Stomach smooth muscle (tissue), 2 donors: ENCODE measurements around the gene BRINP3.
"Not testable (repeated sequence)": the region's sequence is repeated elsewhere in the genome, so short reads cannot be mapped to it uniquely, and the experiment has no call there.

Source experiments
- H3K27ac ChIP-seq: one replicate; pipeline ENCODE4 v1.7.0; 2013; ENCODE audit warnings: mild to moderate bottlenecking, low read length, inconsistent platforms
- H3K27me3 ChIP-seq, 2 donors: one replicate each; pipeline ENCODE4 v1.7.0; 2013; ENCODE audit warnings: low read length in 2 of 2; ENCODE audit not compliant: insufficient read depth in 2 of 2, control insufficient read depth in 1 of 2
- H3K36me3 ChIP-seq, 2 donors: one replicate each; pipeline ENCODE4 v1.7.0; 2013; ENCODE audit warnings: low read length in 2 of 2; ENCODE audit not compliant: control insufficient read depth in 2 of 2, insufficient read depth in 2 of 2
- H3K4me1 ChIP-seq: one replicate; pipeline ENCODE4 v1.7.0; 2013; ENCODE audit warnings: low read length; ENCODE audit not compliant: control insufficient read depth, insufficient read depth
- H3K4me3 ChIP-seq, 2 donors: one replicate each; pipeline ENCODE4 v1.7.0; 2013; ENCODE audit warnings: low read length in 2 of 2
- H3K9ac ChIP-seq, 2 donors: one replicate each; pipeline ENCODE4 v1.7.0; 2013; ENCODE audit warnings: low read length in 2 of 2, mild to moderate bottlenecking in 1 of 2
- H3K9me3 ChIP-seq, 2 donors: one replicate each; pipeline ENCODE4 v1.7.0; 2013; ENCODE audit warnings: low read length in 2 of 2; ENCODE audit not compliant: control insufficient read depth in 2 of 2
- donor health status: healthy.
- donor health status: Pancreatic carcinoma.

The BRINP3 gene

DNA sequence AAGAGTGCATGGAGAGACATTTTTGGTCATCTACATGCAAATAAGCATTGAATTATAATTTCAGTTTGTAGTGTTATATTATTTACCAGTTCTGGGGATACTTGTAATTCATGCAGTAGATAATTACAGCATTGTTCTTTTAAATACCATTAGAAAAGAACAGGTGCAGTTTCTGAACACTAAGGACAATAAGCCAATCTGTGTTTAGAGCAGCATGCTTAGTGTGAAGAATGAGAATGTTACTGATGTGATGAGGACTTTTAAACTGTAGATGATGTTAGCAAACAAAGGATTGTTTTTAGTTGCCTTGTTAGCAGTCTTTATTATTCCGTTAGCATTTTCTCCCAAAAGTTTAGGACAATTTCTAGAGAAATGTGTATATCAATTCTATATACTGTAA is 348.3 kb downstream of the BRINP3 start:
- no peak overlapping the region for H3K4me3 ChIP-seq
- H3K9ac ChIP-seq: no peak overlapping the region
- no peak overlapping the region for H3K27ac ChIP-seq
- H3K27me3 ChIP-seq: no peaks in the 10 kb centered on the region
- no peaks in the 10 kb centered on the region for H3K4me1 ChIP-seq
- no peaks in the 10 kb centered on the region for H3K36me3 ChIP-seq
- no peaks in the 10 kb centered on the region for H3K9me3 ChIP-seq

- H3K27ac ChIP-seq: no peak overlapping the region
- H3K36me3 ChIP-seq: no peaks in the 10 kb centered on the region
- H3K27me3 ChIP-seq: no peaks in the 10 kb centered on the region
- H3K9me3 ChIP-seq: no peaks in the 10 kb centered on the region
- no peaks in the 10 kb centered on the region for H3K4me1 ChIP-seq
- no peak overlapping the region for H3K4me3 ChIP-seq
- no peak overlapping the region for H3K9ac ChIP-seq
Measured at GRCh38 chr1:190126728-190127127, 350.9 kb downstream of the BRINP3 start.

GRCh38 chr1:190124068-190124467 is 353.6 kb downstream of the BRINP3 start:
- Histone ChIP-seq H3K36me3 (no peaks in the 10 kb centered on the region), H3K4me1 (no peaks in the 10 kb centered on the region), H3K27ac (no peak overlapping the region), H3K9me3 (no peaks in the 10 kb centered on the region), H3K4me3 (no peak overlapping the region), H3K9ac (no peak overlapping the region), H3K27me3 (no peaks in the 10 kb centered on the region)

GRCh38 chr1:190120564-190120963 is 357.1 kb downstream of the BRINP3 start:
- not testable (repeated sequence) for H3K4me1 ChIP-seq, H3K4me3 ChIP-seq, H3K36me3 ChIP-seq

DNA sequence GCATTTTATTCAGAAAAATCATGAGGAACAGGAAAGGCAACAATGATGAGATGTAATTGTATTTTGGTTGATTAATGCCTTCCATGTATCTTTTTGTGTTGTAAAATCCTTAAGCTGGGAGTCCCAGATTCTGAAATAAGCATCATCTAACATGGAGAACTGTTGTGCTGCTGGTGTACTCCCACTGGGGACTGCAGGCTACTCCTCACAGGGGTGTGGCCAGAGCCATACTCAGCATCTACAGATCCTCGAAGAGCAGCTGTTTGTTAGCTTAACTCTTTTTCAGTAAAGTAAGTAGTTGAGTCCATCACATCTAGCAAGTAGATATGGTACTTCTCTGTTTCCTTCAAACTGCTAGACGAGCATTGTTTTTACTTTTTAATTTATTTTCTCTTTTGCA is 358.0 kb downstream of the BRINP3 start:
- H3K4me1 ChIP-seq: no peaks in the 10 kb centered on the region
- H3K9ac ChIP-seq: no peak overlapping the region
- H3K27ac ChIP-seq: no peak overlapping the region
- no peaks in the 10 kb centered on the region for H3K9me3 ChIP-seq
- no peaks in the 10 kb centered on the region for H3K27me3 ChIP-seq
- H3K4me3 ChIP-seq: no peak overlapping the region
- H3K36me3 ChIP-seq: no peaks in the 10 kb centered on the region

More at GRCh38 chr1:190120564-190120963, 357.1 kb downstream of the BRINP3 start:
- H3K9ac ChIP-seq, H3K27me3 ChIP-seq, H3K9me3 ChIP-seq, H3K27ac ChIP-seq: not testable (repeated sequence)

DNA sequence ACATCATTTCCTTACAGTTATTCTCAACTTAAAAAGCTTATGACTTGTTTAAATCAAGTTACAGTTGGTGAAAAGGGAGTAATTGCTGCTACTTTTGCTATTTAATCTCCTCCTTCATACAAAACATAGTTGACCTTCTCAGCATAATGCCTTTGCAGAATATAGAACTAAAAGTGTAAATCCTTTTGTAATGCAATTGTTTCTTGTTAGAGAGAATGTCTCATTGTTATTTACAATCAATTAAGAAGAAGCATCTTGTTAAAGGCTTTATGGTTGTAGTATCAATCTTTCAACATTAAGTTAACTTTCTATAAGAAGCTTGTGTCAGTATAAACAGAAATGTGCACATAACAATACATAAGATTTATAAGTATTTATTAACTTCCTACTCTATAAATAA is 360.7 kb downstream of the BRINP3 start:
- H3K9ac ChIP-seq: no peak overlapping the region
- no peak overlapping the region for H3K4me3 ChIP-seq
- H3K36me3 ChIP-seq: no peaks in the 10 kb centered on the region
- no peaks in the 10 kb centered on the region for H3K27me3 ChIP-seq
- H3K9me3 ChIP-seq: no peaks in the 10 kb centered on the region
- no peak overlapping the region for H3K27ac ChIP-seq
- H3K4me1 ChIP-seq: no peaks in the 10 kb centered on the region

DNA sequence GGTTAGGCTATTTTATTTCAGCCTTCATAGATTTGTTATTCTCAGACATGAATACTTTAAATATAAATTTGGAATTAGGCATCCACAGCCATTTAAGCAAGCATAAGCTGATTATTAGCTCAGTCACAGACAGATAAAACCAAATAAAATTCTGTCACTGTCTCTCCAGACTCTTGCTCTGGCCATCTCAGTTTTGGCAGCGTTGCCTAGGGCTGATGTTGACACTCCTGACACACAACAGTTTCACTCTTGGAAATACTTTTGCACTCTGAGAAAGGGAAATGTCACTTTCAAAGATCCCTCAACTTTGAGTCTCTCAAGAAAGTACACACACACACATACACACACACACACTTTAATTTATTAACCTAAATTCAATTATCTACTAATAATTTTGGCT is 372.7 kb downstream of the BRINP3 start:
- no peaks in the 10 kb centered on the region for H3K36me3 ChIP-seq
- H3K27me3 ChIP-seq: no peaks in the 10 kb centered on the region
- H3K4me3 ChIP-seq: no peak overlapping the region
- no peak overlapping the region for H3K9ac ChIP-seq
- H3K9me3 ChIP-seq: no peaks in the 10 kb centered on the region
- H3K4me1 ChIP-seq: no peaks in the 10 kb centered on the region
- H3K27ac ChIP-seq: no peak overlapping the region

- Histone ChIP-seq H3K4me3 (no peak overlapping the region), H3K4me1 (no peaks in the 10 kb centered on the region), H3K36me3 (no peaks in the 10 kb centered on the region), H3K9me3 (no peaks in the 10 kb centered on the region), H3K9ac (no peak overlapping the region), H3K27ac (no peak overlapping the region), H3K27me3 (no peaks in the 10 kb centered on the region)
Measured at GRCh38 chr1:190102757-190103326, 374.8 kb downstream of the BRINP3 start.

- H3K4me3 ChIP-seq: no peak overlapping the region
- no peaks in the 10 kb centered on the region for H3K9me3 ChIP-seq
- H3K9ac ChIP-seq: no peak overlapping the region
- no peaks in the 10 kb centered on the region for H3K27me3 ChIP-seq
- H3K27ac ChIP-seq: no peak overlapping the region
- no peaks in the 10 kb centered on the region for H3K4me1 ChIP-seq
- no peaks in the 10 kb centered on the region for H3K36me3 ChIP-seq
Measured at GRCh38 chr1:190101756-190102155, 375.9 kb downstream of the BRINP3 start.

- no peaks in the 10 kb centered on the region for H3K4me1 ChIP-seq
- H3K4me3 ChIP-seq: no peak overlapping the region
- H3K36me3 ChIP-seq: no peaks in the 10 kb centered on the region
- no peaks in the 10 kb centered on the region for H3K27me3 ChIP-seq
- no peak overlapping the region for H3K27ac ChIP-seq
- H3K9me3 ChIP-seq: no peaks in the 10 kb centered on the region
- no peak overlapping the region for H3K9ac ChIP-seq
Measured at GRCh38 chr1:190098756-190099155, 378.9 kb downstream of the BRINP3 start.

DNA sequence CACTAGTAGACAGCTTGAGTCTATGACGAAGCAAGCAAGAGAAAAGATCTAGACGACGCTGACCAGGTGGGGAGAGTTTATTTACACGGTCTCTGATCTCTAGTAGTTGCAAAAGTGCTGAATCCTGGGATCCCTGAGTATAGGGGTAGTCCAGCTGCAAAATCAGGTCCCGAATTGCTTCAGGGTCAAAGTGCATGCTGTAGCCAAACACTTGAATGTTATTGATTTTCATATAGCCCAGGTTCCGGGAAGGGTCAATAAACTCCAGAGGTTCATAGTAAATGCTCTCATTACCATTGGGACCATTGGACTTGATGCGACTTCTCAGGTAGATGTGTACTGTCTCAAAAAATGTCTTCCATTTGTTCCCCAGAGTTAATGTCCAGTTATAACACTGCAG is 379.6 kb downstream of the BRINP3 start:
- H3K4me3 ChIP-seq: no peak overlapping the region
- no peak overlapping the region for H3K27ac ChIP-seq
- H3K9me3 ChIP-seq: no peaks in the 10 kb centered on the region
- H3K36me3 ChIP-seq: no peaks in the 10 kb centered on the region
- H3K4me1 ChIP-seq: no peaks in the 10 kb centered on the region
- no peak overlapping the region for H3K9ac ChIP-seq
- no peaks in the 10 kb centered on the region for H3K27me3 ChIP-seq
